ENCODE results near the gene C1orf159.

- no peak for TF ChIP-seq CTCF (IDR thresholded peaks at IDR 0.05 in 2 of 3, conservative IDR thresholded peaks at IDR 0.05 in 1 of 3; ENCODE audit: control insufficient read depth in 2 of 3, extremely low read depth in 1 of 3, insufficient read depth in 1 of 3, low read depth in 3 of 3, low read length in 3 of 3)
- TF ChIP-seq REST (IDR thresholded peaks at IDR 0.05; ENCODE audit: low read depth, low read length): no peak
These were observed 47.3 kb downstream of the C1orf159 start for GRCh38 chr1:1068517-1069055.

Measured in GM12878 (cell line).